GM23338 (cell line): ENCODE measurements around the gene SORT1. TPM values are rescaled to one million over a fixed set of nuclear protein-coding genes. Genes with fewer than 3 reads are reported as not detected.

Experiments
- ATAC-seq: fragments of 200-7000 bp; cut with Tn5 transposase; 3 replicates; pipeline ENCODE4 v1.9.1; 2020
- DNase-seq: peaks from one replicate; pipeline ENCODE4 v3.0.0-alpha.2; 2015; ENCODE audit warnings: low spot score
- H2AFZ ChIP-seq: fragments of 200-600 bp; sonication (generic); 2 replicates; pipeline ENCODE4 v1.8.0; 2016; ENCODE audit warnings: antibody characterized with exemption, mild to moderate bottlenecking, moderate library complexity
- H3F3A ChIP-seq: fragments of 200-600 bp; sonication (generic); replicated peaks from 2 replicates; pipeline ENCODE4 v1.8.0; 2017; ENCODE audit warnings: antibody characterized with exemption, mixed run types, low read depth
- H3K27ac ChIP-seq: fragments of 200-600 bp; sonication (generic); 2 replicates; pipeline ENCODE4 v1.6.1; 2016; ENCODE audit warnings: low read depth
- H3K27me3 ChIP-seq: fragments of 200-600 bp; sonication (generic); 2 replicates; pipeline ENCODE4 v1.8.0; 2016; ENCODE audit warnings: mild to moderate bottlenecking, mixed run types, moderate library complexity; ENCODE audit not compliant: insufficient read depth
- H3K36me3 ChIP-seq: fragments of 200-600 bp; sonication (generic); 2 replicates; pipeline ENCODE4 v1.8.0; 2016; ENCODE audit warnings: mild to moderate bottlenecking; ENCODE audit not compliant: insufficient read depth
- H3K4me1 ChIP-seq: fragments of 200-600 bp; sonication (generic); 2 replicates; pipeline ENCODE4 v1.8.0; 2016; ENCODE audit warnings: mild to moderate bottlenecking, moderate library complexity; ENCODE audit not compliant: insufficient read depth
- H3K4me2 ChIP-seq: fragments of 200-600 bp; sonication (generic); 2 replicates; pipeline ENCODE4 v1.7.1; 2017; ENCODE audit warnings: mixed run types
- H3K4me3 ChIP-seq: fragments of 200-600 bp; sonication (generic); 2 replicates; pipeline ENCODE4 v1.6.1; 2016; ENCODE audit warnings: mixed run types
- H3K79me2 ChIP-seq: fragments of 200-600 bp; sonication (generic); replicated peaks from 2 replicates; pipeline ENCODE4 v1.8.0; 2017; ENCODE audit warnings: mild to moderate bottlenecking; ENCODE audit not compliant: insufficient read depth
- H3K9me2 ChIP-seq: fragments of 200-600 bp; sonication (generic); 2 replicates; pipeline ENCODE4 v1.8.0; 2017; ENCODE audit not compliant: insufficient read depth
- H4K20me1 ChIP-seq: fragments of 200-600 bp; sonication (generic); replicated peaks from 2 replicates; pipeline ENCODE4 v1.8.0; 2017; ENCODE audit warnings: mild to moderate bottlenecking; ENCODE audit not compliant: insufficient read depth
- H3K27ac Mint-ChIP-seq: 2 replicates; pipeline ENCODE4 v1.8.0; 2020; ENCODE audit warnings: inconsistent platforms, mild to moderate bottlenecking, moderate library complexity, mixed read lengths
- H3K27me3 Mint-ChIP-seq: 3 replicates; pipeline ENCODE4 v1.8.0; 2022; ENCODE audit warnings: low read depth, mild to moderate bottlenecking, moderate library complexity, mixed read lengths, inconsistent platforms; ENCODE audit not compliant: insufficient read depth, poor library complexity
- H3K36me3 Mint-ChIP-seq: 3 replicates; pipeline ENCODE4 v1.8.0; 2021; ENCODE audit warnings: low read depth, mild to moderate bottlenecking, inconsistent platforms, moderate library complexity, mixed read lengths
- H3K4me1 Mint-ChIP-seq: 3 replicates; pipeline ENCODE4 v1.8.0; 2020; ENCODE audit warnings: mild to moderate bottlenecking, inconsistent platforms, mixed read lengths
- H3K4me3 Mint-ChIP-seq: 3 replicates; pipeline ENCODE4 v1.8.0; 2021; ENCODE audit warnings: moderate library complexity, mild to moderate bottlenecking, inconsistent platforms, mixed read lengths
- H3K9me3 Mint-ChIP-seq: 3 replicates; pipeline ENCODE4 v1.8.0; 2020; ENCODE audit warnings: moderate library complexity, mild to moderate bottlenecking, inconsistent platforms, mixed read lengths
- CTCF ChIP-seq, 2 experiments: fragments of 200-600 bp in 1 of 2; sonication (generic) in 1 of 2; conservative IDR thresholded peaks; 2 replicates each; pipeline versions ENCODE4 v1.5.1 to v1.6.1; 2016 to 2017; ENCODE audit warnings: antibody characterized with exemption in 2 of 2, low read depth in 2 of 2, mild to moderate bottlenecking in 2 of 2, moderate library complexity in 1 of 2
- EZH2 ChIP-seq: fragments of 200-600 bp; sonication (generic); IDR thresholded peaks from one replicate; pipeline ENCODE4 v1.8.0; 2017; ENCODE audit warnings: antibody characterized with exemption, mild to moderate bottlenecking, low read depth; ENCODE audit not compliant: unreplicated experiment
- EZH2phosphoT487 ChIP-seq: fragments of 200-600 bp; sonication (generic); IDR thresholded peaks from one replicate; pipeline ENCODE4 v1.8.1; 2018; ENCODE audit warnings: antibody characterized with exemption; ENCODE audit not compliant: unreplicated experiment
- JUNB ChIP-seq: IDR thresholded peaks from one replicate; pipeline ENCODE4 v1.6.1; 2016; ENCODE audit warnings: antibody characterized with exemption; ENCODE audit not compliant: unreplicated experiment
- NANOG ChIP-seq: IDR thresholded peaks from 2 replicates; pipeline ENCODE4 v1.6.1; 2016; ENCODE audit warnings: antibody characterized with exemption, borderline replicate concordance
- REST ChIP-seq: IDR thresholded peaks from one replicate; pipeline ENCODE4 v1.6.1; 2018; ENCODE audit warnings: antibody characterized with exemption; ENCODE audit not compliant: unreplicated experiment
- STAT1 ChIP-seq: IDR thresholded peaks from one replicate; pipeline ENCODE4 v1.6.1; 2016; ENCODE audit warnings: antibody characterized with exemption; ENCODE audit not compliant: unreplicated experiment
- ZNF114 ChIP-seq: fragments of 250-450 bp; sonication (Bioruptor Pico); IDR thresholded peaks from 2 replicates; pipeline ENCODE4 v1.5.0; 2020; ENCODE audit warnings: mild to moderate bottlenecking, moderate library complexity
- ZNF331 ChIP-seq: fragments of 250-450 bp; sonication (Bioruptor Pico); IDR thresholded peaks from 2 replicates; pipeline ENCODE4 v1.5.0; 2020; ENCODE audit warnings: low read depth, mild to moderate bottlenecking, moderate library complexity
- polyA plus RNA-seq: library from polyadenylated mRNA; unstranded; fragments of >200 nt; fragmentation: Nextera tagmentation; extraction: Ambion mirVana; gene quantifications from 2 replicates; pipeline ENCODE4 v1.2.1, GENCODE V29; 2016
- total RNA-seq: library from RNA; depleted of rRNA; stranded (reverse); fragments of >200 nt; shearing (Covaris generic); gene quantifications from 2 replicates; pipeline ENCODE4 v1.2.3, GENCODE V29; 2014
- TF ChIP-seq, protein P1 (sequence below): fragments of 250-450 bp; sonication (Bioruptor Pico); IDR thresholded peaks from 2 replicates; pipeline ENCODE4 v1.5.0; 2020; ENCODE audit warnings: mild to moderate bottlenecking, moderate library complexity

Gene SORT1
- total and polyA plus RNA-seq, 2 experiments from 2014 or later, result 10.9 to 55.4 TPM

DNA sequence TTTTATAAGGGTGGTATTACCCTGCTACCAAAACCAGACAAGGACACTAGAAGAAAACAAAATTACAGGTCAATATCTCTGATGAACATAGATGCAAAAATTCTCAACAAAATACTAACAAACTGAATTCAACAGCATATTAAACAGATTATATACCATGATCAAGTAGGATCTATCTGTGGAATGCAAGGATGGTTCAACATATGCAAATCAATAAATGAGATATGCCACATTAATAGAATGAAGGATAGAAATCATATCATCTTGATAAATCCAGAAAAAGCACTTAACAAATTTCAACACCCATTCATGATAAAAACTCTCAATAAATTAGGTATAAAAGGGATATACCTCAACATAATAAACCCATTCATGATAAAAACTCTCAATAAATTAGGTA, 66.6 kb downstream of the SORT1 start (continued):
- TF ChIP-seq EZH2phosphoT487, result no peak

DNA sequence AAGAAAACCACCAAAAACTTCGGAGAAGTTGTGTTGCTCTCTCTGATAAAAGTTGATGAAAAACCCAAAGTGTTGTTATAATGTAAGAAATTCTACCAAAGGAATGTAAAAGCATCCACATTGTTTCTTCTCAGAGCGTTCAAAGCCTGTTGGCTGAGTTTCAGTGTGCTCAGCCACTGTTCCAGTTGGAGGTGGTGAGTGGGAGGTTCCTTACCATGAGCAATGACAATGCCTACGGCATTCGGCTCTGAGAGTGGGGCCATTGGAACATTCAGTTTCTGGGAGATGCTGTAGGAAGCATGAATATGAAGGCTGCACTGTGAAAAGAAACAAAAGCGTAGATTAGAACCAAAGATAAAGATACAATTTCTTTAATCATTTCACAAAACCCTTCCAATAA, 70.4 kb downstream of the SORT1 start:
- Histone ChIP-seq H2AFZ (no peak overlapping the region), H3K4me3 (no peak overlapping the region), H4K20me1 (0 out of 2 replicates have a peak, but pooled peaks cover 5% of the 10 kb centered on the region), H3K27ac (no peak overlapping the region), H3K79me2 (no peaks in the 10 kb centered on the region), H3K4me1 (no peaks in the 10 kb centered on the region), H3K9me2 (no peaks in the 10 kb centered on the region), H3K4me2 (no peak overlapping the region), H3K27me3 (no peaks in the 10 kb centered on the region), H3K36me3 (peaks cover 35% of the 10 kb centered on the region), H3F3A (no peaks in the 10 kb centered on the region)
- Mint-ChIP-seq H3K4me1 (no peaks in the 10 kb centered on the region), H3K27me3 (no peaks in the 10 kb centered on the region), H3K36me3 (peaks cover 39% of the 10 kb centered on the region), H3K4me3 (no peak overlapping the region), H3K27ac (no peak overlapping the region), H3K9me3 (peaks cover 8% of the 10 kb centered on the region; the same call in 1 of the 3 replicates)
- TF ChIP-seq NANOG, result no peak
- TF ChIP-seq ZNF331 (CRISPR knock-in tag), result no peak
- TF ChIP-seq ZNF114 (CRISPR knock-in tag), result no peak
- TF ChIP-seq JUNB, result no peak
- no peak for TF ChIP-seq REST
- no peak for TF ChIP-seq CTCF (conservative IDR thresholded peaks at IDR 0.05; ENCODE audit: low read depth in 2 of 2)
- TF ChIP-seq EZH2, result no peak
- TF ChIP-seq, protein P1, sequence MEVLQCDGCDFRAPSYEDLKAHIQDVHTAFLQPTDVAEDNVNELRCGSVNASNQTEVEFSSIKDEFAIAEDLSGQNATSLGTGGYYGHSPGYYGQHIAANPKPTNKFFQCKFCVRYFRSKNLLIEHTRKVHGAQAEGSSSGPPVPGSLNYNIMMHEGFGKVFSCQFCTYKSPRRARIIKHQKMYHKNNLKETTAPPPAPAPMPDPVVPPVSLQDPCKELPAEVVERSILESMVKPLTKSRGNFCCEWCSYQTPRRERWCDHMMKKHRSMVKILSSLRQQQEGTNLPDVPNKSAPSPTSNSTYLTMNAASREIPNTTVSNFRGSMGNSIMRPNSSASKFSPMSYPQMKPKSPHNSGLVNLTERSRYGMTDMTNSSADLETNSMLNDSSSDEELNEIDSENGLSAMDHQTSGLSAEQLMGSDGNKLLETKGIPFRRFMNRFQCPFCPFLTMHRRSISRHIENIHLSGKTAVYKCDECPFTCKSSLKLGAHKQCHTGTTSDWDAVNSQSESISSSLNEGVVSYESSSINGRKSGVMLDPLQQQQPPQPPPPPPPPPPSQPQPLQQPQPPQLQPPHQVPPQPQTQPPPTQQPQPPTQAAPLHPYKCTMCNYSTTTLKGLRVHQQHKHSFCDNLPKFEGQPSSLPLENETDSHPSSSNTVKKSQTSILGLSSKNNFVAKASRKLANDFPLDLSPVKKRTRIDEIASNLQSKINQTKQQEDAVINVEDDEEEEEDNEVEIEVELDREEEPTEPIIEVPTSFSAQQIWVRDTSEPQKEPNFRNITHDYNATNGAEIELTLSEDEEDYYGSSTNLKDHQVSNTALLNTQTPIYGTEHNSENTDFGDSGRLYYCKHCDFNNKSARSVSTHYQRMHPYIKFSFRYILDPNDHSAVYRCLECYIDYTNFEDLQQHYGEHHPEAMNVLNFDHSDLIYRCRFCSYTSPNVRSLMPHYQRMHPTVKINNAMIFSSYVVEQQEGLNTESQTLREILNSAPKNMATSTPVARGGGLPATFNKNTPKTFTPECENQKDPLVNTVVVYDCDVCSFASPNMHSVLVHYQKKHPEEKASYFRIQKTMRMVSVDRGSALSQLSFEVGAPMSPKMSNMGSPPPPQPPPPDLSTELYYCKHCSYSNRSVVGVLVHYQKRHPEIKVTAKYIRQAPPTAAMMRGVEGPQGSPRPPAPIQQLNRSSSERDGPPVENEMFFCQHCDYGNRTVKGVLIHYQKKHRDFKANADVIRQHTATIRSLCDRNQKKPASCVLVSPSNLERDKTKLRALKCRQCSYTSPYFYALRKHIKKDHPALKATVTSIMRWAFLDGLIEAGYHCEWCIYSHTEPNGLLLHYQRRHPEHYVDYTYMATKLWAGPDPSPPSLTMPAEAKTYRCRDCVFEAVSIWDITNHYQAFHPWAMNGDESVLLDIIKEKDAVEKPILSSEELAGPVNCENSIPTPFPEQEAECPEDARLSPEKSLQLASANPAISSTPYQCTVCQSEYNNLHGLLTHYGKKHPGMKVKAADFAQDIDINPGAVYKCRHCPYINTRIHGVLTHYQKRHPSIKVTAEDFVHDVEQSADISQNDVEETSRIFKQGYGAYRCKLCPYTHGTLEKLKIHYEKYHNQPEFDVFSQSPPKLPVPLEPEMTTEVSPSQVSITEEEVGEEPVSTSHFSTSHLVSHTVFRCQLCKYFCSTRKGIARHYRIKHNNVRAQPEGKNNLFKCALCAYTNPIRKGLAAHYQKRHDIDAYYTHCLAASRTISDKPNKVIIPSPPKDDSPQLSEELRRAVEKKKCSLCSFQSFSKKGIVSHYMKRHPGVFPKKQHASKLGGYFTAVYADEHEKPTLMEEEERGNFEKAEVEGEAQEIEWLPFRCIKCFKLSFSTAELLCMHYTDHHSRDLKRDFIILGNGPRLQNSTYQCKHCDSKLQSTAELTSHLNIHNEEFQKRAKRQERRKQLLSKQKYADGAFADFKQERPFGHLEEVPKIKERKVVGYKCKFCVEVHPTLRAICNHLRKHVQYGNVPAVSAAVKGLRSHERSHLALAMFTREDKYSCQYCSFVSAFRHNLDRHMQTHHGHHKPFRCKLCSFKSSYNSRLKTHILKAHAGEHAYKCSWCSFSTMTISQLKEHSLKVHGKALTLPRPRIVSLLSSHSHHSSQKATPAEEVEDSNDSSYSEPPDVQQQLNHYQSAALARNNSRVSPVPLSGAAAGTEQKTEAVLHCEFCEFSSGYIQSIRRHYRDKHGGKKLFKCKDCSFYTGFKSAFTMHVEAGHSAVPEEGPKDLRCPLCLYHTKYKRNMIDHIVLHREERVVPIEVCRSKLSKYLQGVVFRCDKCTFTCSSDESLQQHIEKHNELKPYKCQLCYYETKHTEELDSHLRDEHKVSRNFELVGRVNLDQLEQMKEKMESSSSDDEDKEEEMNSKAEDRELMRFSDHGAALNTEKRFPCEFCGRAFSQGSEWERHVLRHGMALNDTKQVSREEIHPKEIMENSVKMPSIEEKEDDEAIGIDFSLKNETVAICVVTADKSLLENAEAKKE, result no peak
- TF ChIP-seq EZH2phosphoT487, result no peak
- TF ChIP-seq STAT1, result no peak
- no peak for ATAC-seq
- DNase-seq, result no peak
